Fibroblast of skin of right quadriceps (primary cell): Measurements from ENCODE around the gene RPL36.

Experiments
- DNase-seq: peaks from one replicate; pipeline ENCODE4 v3.0.0-alpha.2; 2013

Gene RPL36

GRCh38 chr19:5690125-5690954 is at the start of gene RPL36:
Gene RPL36, plus strand, starts transcription at chr19:5690295. Its CDS starts 213 bp downstream, at chr19:5690508.
- DNase-seq = peak; percentile 95

- DNase-seq = no peak
These were observed 48.9 kb upstream of the RPL36 start for GRCh38 chr19:5641171-5641570.

GRCh38 chr19:5642204-5642603 is 47.9 kb upstream of the RPL36 start:
- DNase-seq = no peak

- DNase-seq = no peak
These were observed 47.0 kb upstream of the RPL36 start for GRCh38 chr19:5643060-5643459.

GRCh38 chr19:5644037-5644436 is 46.1 kb upstream of the RPL36 start:
- DNase-seq = no peak

GRCh38 chr19:5645409-5645808 is 44.7 kb upstream of the RPL36 start:
- DNase-seq = no peak

- DNase-seq = no peak
These were observed 43.4 kb upstream of the RPL36 start for GRCh38 chr19:5646703-5647102.

- no peak for DNase-seq
These were observed 41.6 kb upstream of the RPL36 start for GRCh38 chr19:5648464-5648863.

GRCh38 chr19:5651361-5651760 is 38.7 kb upstream of the RPL36 start:
- DNase-seq = no peak

GRCh38 chr19:5652261-5652660 is 37.8 kb upstream of the RPL36 start:
- no peak for DNase-seq

GRCh38 chr19:5654931-5655330 is 35.2 kb upstream of the RPL36 start:
- DNase-seq = no peak

- DNase-seq = no peak
These were observed 34.7 kb upstream of the RPL36 start for GRCh38 chr19:5655412-5655811.

- no peak for DNase-seq
These were observed 28.6 kb upstream of the RPL36 start for GRCh38 chr19:5661483-5661882.

- no peak for DNase-seq
These were observed 26.2 kb upstream of the RPL36 start for GRCh38 chr19:5663904-5664303.

- no peak for DNase-seq
These were observed 25.6 kb upstream of the RPL36 start for GRCh38 chr19:5664515-5664914.

GRCh38 chr19:5665781-5666513 is 24.1 kb upstream of the RPL36 start:
- DNase-seq = peak; percentile 26

GRCh38 chr19:5666921-5667610 is 23.0 kb upstream of the RPL36 start:
- no peak for DNase-seq

- no peak for DNase-seq
These were observed 22.3 kb upstream of the RPL36 start for GRCh38 chr19:5667751-5668271.

GRCh38 chr19:5669212-5669611 is 20.9 kb upstream of the RPL36 start:
- DNase-seq = no peak

GRCh38 chr19:5671600-5671999 is 18.5 kb upstream of the RPL36 start:
- DNase-seq = no peak

GRCh38 chr19:5672708-5673459 is 17.2 kb upstream of the RPL36 start:
- DNase-seq = no peak

- no peak for DNase-seq
These were observed 16.3 kb upstream of the RPL36 start for GRCh38 chr19:5673752-5674151.

- no peak for DNase-seq
These were observed 15.4 kb upstream of the RPL36 start for GRCh38 chr19:5674714-5675113.
